NCI-H1048 (cell line): ENCODE data around the gene NPHP4.
"Not testable (repeated sequence)": the region's sequence is repeated elsewhere in the genome, so short reads cannot be mapped to it uniquely, and the experiment has no call there.

ENCODE experiments used
- DNase-seq: peaks from one replicate; lab custom pipeline; 2025; lab: John Stamatoyannopoulos, UW

NPHP4 gene

DNA sequence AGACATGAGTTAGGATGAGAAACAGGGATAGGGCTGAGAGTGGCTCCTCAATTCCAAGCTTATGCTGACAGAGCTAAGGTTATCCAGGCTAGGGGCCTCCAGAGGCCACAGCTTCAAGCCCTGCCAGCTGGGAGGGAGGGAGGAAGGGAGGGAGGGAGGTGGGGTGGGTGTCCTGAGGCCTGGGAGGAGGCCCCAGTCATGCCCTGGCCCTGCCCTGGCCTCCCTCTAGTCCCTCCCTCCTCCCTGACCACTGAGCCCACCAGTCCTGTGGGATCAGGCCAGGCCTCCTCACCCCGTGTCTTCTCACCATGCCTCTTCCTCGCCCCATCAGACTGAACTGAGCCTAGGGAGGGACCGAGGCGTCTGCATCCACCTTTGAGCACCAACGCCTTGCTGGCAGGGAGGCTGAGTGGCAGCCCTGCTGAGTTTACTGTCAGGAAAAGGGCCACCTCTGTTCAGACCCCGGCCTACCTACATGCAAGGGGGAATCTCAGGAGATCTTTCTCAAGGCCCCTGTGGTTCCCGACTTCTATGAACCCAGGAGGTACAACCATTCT lies 116.1 kb downstream of the NPHP4 start:
- DNase-seq: no peak

DNA sequence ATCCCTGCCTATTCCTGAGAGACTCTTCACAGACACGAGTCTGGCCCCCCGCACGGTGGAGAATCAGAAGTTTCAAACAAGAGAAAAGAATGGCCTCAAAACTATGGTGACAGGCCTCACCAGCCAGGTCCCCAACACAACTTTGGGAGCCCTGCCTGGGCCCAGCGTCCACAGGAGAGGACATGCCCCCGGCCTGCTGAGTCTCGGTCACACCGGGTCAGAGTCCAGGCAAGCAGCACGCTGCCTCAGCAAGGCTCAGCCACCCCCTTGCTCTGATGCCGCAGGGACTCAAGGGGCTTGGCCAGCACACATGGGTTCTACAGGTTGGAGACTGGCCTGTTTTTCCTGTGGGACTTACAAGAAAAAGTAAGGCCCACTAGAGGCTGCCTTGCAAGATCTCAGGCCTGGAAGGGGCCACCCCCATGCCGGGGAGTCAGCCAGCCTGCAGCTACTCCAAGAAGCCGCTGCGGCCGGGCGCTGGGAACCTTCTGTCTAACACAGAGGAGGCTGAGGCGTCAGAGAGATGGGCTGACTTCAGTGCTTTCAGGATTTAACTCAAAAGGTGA lies 116.8 kb downstream of the NPHP4 start:
- DNase-seq: no peak

DNA sequence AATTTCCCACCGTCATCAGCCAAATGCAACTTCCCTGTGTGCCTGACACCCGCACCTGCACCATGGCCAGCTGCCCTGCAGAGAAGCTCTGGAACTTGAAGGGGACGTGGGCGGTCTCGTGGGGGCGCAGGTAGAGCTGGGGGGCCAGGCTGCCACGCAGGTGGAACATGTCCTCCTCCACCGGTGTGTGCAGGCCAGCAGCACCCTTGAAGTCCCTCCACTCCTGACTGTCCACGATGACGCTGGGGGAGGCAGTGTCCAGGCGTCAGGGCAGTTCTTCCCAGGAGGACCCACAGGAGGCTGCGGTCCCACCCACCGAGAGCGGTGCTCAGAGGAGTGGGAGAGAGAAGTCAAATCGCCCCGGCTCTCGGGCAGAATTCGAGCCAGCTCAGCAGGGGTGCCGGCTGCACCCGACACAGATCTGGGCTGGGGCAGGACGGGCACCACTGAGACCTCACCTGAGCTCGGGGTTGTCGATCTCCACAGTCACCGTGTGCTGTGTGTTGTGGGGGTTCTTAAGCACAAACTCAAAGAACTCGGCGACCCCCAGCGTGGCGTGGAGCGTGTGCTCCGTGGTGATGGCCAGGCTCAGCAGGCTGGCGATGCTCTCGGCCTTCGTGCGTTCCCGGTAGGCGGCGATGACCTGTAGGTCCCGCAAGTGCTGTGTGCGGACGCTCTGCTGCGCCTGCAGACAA lies 117.7 kb downstream of the NPHP4 start:
- no peak for DNase-seq

- no peak for DNase-seq
Measured at GRCh38 chr1:5873556-5873955, 118.7 kb downstream of the NPHP4 start.

- no peak for DNase-seq
Measured at GRCh38 chr1:5872886-5873285, 119.3 kb downstream of the NPHP4 start.

DNA sequence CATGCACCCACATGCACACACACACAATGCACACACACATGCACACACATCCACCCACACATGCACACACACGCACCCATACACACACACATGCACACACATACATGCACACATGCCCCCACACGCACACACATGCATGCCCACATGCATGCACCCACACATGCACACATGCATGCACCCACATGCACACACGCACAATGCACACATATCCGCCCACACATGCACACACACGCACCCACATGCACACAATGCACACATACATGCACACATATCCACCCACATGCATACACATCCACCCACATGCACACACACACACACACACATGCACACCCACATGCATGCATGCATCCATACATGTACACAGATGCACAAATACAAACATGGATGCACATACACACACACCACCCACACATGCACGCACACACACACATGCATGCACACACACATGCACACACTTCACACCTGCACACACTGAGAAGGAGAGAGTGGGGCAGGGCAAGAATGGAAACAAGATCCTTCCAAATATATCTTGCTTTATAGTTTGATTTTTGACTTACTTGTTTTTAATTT lies 123.2 kb downstream of the NPHP4 start:
- DNase-seq: no peak

DNA sequence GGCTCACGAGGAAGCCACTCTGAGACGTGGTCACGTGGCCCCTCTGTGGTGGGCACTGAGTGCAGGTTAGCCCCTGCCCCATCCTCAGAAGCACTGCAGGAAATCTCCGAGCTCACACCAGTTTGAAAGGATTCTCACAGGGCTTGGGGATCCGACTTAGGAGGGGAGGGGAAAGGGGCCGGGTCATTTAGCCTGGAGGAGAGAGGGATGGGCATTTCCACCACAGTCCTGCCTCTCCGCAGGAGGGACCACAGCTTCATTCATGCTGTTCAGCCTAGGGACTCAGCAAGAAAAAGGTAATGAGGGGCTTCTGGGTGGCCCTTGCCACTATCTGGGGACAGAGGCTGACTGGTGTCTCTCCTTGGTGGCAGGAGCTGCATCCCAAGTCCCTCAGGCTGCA lies 126.5 kb downstream of the NPHP4 start:
- DNase-seq: no peak

DNA sequence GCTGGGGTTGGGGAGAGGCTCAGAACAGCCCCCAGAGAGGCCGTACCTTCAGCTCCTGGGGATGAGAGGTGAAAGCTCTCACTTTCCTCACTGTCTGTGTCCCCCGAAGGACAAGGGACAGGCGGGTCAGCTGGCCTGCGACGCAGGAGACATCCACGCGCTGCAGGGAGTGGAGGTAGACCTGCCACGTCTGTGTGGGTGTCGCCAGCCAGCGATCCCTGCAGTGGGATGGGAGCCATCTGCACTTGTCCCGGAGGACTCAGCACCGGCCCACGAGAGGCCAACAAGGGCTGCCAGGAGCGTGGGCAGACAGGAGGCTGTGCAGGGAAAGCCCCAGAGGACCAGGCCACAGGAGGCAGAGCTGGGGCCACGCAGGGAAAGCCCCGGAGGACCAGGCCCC lies 127.2 kb downstream of the NPHP4 start:
- DNase-seq: no peak

GRCh38 chr1:5864256-5864655 lies 128.0 kb downstream of the NPHP4 start:
- no peak for DNase-seq

DNA sequence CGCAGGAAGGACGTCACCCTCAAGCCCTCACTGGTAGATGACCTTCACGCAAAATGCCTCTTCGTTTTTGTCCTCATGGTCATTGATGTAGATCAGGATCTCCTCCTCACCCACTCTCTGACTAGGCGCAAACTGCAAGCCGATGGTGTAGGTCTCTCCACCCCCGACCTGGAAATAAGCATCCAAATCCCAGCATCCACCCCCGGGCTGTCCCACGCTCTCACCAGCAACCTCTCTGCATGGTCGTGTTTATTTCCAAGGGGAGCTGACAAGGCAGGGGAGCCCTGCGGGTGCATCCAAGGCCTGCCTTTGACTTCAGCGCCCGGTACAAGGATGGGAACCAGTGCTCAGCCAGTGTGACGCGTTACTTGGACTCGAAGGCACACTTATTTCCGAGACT lies 129.0 kb downstream of the NPHP4 start:
- no peak for DNase-seq

GRCh38 chr1:5861871-5862825 lies 130.1 kb downstream of the NPHP4 start:
- no peak for DNase-seq

DNA sequence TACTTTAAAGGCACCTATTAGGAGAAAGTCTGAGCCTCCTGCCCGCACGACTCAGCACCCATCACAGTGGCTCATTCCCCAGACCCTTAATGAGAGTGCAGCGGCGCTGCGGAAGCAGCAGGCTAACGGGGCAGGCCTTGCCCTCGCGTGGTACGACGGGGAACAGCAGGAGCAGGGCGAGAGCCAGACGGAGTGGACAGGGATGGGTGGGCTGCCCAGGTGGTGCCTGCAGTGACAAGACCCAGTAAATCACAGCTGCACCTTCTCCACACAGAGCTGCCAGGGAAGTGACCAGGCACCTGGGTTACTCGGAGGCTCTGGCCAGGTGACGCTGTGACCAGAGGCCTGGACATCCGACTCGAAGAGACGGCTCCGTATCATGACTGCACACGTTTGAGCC lies 131.9 kb downstream of the NPHP4 start:
- DNase-seq: no peak

DNA sequence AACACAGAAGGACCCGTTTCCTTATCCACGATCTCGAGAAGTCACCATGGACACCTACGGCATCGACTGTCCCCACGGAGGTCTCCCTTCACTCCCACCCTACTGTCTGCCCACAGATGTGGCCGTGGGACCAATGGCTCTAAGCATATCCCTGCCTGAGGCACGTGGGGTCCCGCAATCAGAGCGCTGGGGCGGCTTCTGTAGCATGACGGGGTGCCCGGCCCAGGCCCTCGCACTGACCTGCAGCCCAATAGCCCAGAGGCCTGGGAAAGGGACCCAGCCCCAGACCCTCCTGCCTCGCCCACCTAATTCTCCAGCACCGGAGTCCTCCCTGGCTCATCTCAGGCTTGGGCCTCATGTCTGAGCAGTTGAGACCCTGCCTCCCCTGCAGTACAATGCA lies 132.5 kb downstream of the NPHP4 start:
- no peak for DNase-seq

DNA sequence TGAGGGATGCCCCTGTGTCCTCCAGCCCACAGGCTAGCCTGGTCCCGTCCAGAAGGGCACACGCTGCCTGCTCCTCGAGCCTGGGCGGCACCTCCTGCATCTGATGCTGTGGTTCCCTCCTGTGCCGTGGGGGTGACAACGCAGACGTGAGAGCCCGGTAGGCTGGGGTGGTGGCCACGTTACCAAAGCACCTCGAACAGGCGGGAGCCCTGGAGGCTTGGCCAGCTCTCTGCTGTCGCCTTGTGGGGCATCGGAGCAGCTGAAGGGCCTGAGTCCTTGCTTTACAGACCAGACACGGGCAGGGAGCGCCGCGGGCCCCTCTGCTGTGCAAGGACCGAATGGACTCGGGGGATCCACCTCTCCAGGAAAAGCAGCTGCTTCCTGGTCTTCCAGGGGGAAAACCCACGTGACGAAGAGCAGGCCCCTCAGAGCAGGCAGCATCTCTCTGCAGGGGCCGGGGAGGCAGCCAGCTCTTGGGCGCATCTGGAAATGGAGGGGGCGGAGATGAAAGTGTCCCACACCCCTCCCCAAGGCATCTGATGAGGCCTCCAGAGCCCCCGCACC lies 133.3 kb downstream of the NPHP4 start:
- DNase-seq: no peak

- no peak for DNase-seq
Measured at GRCh38 chr1:5858246-5858645, 134.0 kb downstream of the NPHP4 start.

DNA sequence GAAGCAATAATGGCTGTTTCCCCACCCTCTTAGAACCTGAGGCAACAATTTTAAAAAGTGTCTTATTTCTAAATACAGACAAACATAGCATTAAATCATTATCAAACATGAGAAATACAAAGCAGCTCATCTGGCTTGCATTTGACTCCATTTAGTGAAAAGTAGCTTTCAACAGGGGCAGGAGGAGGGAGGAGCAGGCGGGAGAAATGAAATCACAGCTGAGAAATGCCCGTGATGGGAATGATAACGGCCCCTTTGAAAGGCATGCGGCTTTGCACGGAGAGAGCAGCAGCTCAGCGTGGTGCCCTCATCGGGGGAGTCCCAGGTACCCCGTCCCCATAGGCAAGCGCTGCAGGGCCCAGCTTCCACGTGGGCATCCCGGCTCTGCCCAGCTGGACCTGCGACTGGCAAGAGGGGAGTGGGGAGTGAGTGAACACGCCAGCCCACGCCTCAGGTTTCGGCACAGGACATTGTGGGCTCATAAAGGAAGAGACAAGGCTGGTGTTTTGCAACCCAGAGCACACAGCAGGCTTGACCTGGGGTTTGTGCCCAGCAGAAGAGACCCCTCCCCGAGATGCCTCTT lies 134.6 kb downstream of the NPHP4 start:
- no peak for DNase-seq

DNA sequence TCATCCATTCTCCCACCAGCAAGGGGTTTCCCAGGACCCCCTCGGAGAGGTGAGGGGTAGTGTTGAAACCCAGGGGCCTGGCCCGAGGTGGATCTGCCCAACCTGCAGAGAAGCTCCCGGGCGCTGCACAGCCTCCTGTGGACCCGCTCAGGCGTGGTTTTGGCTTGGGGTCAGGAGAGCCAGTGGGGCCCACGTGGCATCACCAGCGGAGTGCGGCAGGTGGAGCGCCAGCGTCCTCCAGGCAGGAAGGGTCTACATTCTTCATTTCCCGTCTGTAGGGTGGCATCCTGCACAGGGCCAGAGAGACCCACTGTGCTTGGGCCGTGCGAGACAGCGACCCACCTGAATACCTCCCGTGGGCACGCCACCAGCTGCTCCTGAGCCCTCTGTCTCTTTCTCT lies 135.2 kb downstream of the NPHP4 start:
- DNase-seq: no peak

DNA sequence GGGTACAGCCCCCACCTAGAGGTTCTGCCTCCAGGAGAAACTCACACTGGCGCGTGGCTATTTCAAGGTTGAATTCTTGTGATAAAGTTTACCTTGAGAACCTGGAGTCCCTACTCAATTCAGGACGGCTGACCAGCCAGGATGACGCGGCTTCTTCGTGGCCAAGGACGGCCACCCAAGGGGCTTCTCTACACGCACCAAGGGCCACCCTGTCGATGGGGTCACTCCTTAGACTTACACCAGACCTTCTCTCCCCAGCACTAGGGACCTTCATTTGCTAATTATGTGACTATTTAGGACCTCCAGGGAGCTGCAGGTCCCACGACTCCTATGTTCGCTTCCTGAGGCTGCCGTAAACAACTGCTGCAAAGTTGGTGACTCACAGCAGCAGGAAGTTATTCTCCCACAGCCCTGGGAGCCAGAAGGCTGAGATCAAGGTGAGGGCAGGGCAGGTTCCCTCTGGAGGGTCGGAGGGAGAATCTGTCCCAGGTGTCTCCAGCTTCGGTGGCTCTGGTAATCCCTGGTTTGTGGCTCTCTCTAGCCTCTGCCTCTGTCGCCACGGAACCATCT lies 135.9 kb downstream of the NPHP4 start:
- DNase-seq: no peak

DNA sequence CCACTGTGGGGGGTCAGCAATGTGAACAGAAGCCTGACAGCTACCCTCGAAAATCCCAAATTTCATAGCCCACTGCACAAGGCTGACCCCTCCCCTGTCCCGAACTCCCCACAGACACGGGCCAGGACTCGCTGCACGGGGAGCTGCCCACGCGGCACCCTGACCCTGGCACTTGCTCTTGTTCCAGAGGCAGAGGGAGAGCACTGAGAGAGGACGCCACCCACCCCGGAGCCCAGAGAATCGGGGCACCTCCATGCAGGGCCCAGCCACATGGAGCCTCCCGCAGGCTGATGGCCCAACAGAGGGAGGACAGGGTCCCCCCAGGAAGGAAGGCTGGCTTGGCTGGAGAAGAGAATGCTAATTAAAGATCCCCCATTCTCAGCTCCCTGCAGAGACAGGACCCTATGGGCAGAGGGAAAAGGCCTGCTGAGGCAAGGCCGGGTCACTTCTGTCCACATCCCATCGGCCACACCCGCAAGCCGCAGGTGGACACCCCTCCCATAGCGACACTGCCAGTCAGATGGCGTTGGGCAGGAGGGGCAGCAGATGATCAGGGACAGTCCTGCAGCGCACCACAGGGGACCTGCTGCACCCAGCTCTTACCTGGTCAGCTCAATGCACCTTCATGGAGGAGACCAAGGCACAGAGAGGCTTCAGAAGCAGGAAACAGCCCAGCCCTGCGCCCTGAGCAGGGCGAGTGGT lies 136.9 kb downstream of the NPHP4 start:
- DNase-seq: no peak

DNA sequence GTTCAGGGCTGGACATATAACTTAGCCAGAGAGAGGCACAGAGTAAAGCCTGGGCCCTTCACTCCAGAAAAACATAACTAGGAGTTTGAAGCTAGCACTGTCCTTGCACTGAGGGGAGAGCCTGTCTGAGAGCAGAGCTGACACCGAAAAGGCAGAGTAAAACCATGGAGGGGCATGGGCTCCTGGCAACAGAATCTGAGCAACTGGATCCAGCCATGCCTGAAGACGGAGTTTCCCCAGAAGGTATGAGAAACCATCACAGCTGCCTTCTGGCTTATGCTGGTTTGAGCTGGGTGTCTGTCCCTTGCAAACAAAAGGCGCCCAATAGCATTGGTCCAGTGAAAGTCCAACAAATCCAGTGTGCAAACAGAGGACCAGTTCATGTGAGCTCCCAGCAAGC lies 137.5 kb downstream of the NPHP4 start:
- DNase-seq: no peak

- not testable (repeated sequence) for DNase-seq
Measured at GRCh38 chr1:5853858-5854257, 138.4 kb downstream of the NPHP4 start.
